Testis (tissue), 2 donors: ENCODE results near the gene PPP2R3C.

Source experiments
- POLR2A ChIP-seq: fragments of 450-650 bp; IDR thresholded peaks from one replicate; pipeline ENCODE4 v1.6.1; 2017; ENCODE audit warnings: antibody characterized with exemption, mild to moderate bottlenecking, moderate library complexity
- TF ChIP-seq, protein P1 (sequence below), 3 experiments: fragments of 450-650 bp in 2 of 3; fragments of 200-600 bp in 1 of 3; sonication (generic) in 1 of 3; IDR thresholded peaks; one replicate each; pipeline ENCODE4 v1.5.1; 2016 to 2019; ENCODE audit warnings: antibody characterized with exemption in 3 of 3, mild to moderate bottlenecking in 2 of 3, moderate library complexity in 1 of 3

DNA sequence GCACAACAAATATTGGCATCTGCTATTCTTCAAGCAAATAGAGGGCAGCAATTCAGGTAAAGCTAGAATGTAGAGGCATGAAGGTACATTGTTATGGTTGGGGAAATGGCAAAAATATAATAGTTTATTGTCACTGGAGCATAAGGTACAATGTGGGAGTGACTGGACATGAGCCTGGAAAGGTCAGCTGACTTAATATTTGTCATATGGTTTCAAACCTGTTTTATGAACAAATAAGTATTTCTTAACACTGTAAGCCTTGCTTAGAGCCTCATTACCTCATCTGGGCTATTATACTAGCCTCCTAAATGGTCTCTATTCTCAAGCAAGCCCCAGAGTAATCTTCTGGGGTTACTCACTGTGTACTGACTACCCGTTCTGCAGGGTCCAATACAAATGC lies 42.0 kb downstream of the PPP2R3C start:
- TF ChIP-seq, protein P1, sequence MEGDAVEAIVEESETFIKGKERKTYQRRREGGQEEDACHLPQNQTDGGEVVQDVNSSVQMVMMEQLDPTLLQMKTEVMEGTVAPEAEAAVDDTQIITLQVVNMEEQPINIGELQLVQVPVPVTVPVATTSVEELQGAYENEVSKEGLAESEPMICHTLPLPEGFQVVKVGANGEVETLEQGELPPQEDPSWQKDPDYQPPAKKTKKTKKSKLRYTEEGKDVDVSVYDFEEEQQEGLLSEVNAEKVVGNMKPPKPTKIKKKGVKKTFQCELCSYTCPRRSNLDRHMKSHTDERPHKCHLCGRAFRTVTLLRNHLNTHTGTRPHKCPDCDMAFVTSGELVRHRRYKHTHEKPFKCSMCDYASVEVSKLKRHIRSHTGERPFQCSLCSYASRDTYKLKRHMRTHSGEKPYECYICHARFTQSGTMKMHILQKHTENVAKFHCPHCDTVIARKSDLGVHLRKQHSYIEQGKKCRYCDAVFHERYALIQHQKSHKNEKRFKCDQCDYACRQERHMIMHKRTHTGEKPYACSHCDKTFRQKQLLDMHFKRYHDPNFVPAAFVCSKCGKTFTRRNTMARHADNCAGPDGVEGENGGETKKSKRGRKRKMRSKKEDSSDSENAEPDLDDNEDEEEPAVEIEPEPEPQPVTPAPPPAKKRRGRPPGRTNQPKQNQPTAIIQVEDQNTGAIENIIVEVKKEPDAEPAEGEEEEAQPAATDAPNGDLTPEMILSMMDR (IDR thresholded peaks at IDR 0.05) = no peak
- no peak for TF ChIP-seq POLR2A
